Activated naive CD8-positive, alpha-beta T cell treated with anti-CD3 and anti-CD28 coated beads, Interleukin-2, amount 10 ng/mL, durations not matched to agents 7 days and 5 days (primary cell): Measurements from ENCODE around the gene PIK3R4. TPM values are rescaled to one million over a fixed set of nuclear protein-coding genes. Genes with fewer than 3 reads are reported as not detected.

Experiments used
- ATAC-seq: fragments of 150-1000 bp; cut with Tn5 transposase; one replicate; pipeline ENCODE4 v1.10.0; 2021; ENCODE audit warnings: low read depth, moderate library complexity
- POLR2A ChIA-PET: fragments of 350-600 bp; sonication (Branson Sonifier 250); formaldehyde crosslinking; loops from one replicate; lab custom pipeline; 2021; ENCODE audit warnings: antibody characterized with exemption; lab: Charles Lee
- DNase-seq: peaks from one replicate; pipeline ENCODE4 v3.0.0; 2021
- H3K27ac Mint-ChIP-seq: one replicate; pipeline ENCODE4 v1.8.0; 2022; ENCODE audit warnings: mild to moderate bottlenecking, mixed read lengths
- H3K27me3 Mint-ChIP-seq: one replicate; pipeline ENCODE4 v1.8.0; 2022; ENCODE audit warnings: mild to moderate bottlenecking, moderate library complexity, mixed read lengths
- H3K36me3 Mint-ChIP-seq: one replicate; pipeline ENCODE4 v1.8.0; 2021; ENCODE audit warnings: mild to moderate bottlenecking, mixed read lengths
- H3K4me1 Mint-ChIP-seq: one replicate; pipeline ENCODE4 v1.8.0; 2021; ENCODE audit warnings: mixed read lengths
- H3K4me3 Mint-ChIP-seq: one replicate; pipeline ENCODE4 v1.8.0; 2022; ENCODE audit warnings: mild to moderate bottlenecking, moderate library complexity, mixed read lengths
- H3K9me3 Mint-ChIP-seq: one replicate; pipeline ENCODE4 v1.8.0; 2021; ENCODE audit warnings: mixed read lengths
- total RNA-seq, 2 experiments: library from RNA; stranded (reverse); gene quantifications; one replicate each; pipeline ENCODE4 v1.2.3, GENCODE V29; 2021

Gene PIK3R4
- total RNA-seq, 2 experiments from 2014 or later = 26.2 to 31.6 TPM

DNA sequence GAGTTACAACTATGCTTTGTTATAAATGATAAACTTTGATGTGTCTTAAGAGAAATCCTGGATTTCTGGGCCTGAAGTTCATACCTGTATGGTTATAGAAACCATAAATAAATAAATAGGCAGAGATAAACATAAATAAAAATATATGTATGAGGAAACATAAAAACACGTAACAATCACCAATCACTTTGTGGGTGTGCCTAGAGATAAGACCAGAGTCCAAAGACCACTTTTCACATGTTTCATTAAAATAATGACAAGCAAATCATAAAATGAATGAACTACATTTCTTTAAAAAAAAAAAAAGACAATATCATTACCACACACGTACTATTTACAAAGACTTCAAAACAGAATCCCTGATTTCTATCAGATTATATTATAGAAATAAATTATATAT lies 14.1 kb downstream of the PIK3R4 start:
- Mint-ChIP-seq H3K9me3 (peaks cover 2% of the 10 kb centered on the region), H3K27ac (no peak overlapping the region), H3K36me3 (peaks cover 23% of the 10 kb centered on the region), H3K4me3 (no peak overlapping the region), H3K4me1 (peaks cover 8% of the 10 kb centered on the region), H3K27me3 (no peaks in the 10 kb centered on the region)
- DNase-seq = no peak
- ATAC-seq = no peak
- POLR2A ChIA-PET = no interaction called here

GRCh38 chr3:130731817-130732216 lies 14.8 kb downstream of the PIK3R4 start:
- H3K27me3 Mint-ChIP-seq = no peaks in the 10 kb centered on the region
- H3K36me3 Mint-ChIP-seq = peaks cover 17% of the 10 kb centered on the region
- H3K4me1 Mint-ChIP-seq = peaks cover 4% of the 10 kb centered on the region
- DNase-seq (no peak), ATAC-seq (no peak)
- no peak overlapping the region for H3K4me3 Mint-ChIP-seq
- H3K9me3 Mint-ChIP-seq = peaks cover 2% of the 10 kb centered on the region
- POLR2A ChIA-PET = interaction anchor here (0.5 kb wide), 1 partner anchor 295 kb away, joined by 5 read pairs; the partner anchor contains the start of genes ASTE1 and NEK11
- H3K27ac Mint-ChIP-seq = no peak overlapping the region

DNA sequence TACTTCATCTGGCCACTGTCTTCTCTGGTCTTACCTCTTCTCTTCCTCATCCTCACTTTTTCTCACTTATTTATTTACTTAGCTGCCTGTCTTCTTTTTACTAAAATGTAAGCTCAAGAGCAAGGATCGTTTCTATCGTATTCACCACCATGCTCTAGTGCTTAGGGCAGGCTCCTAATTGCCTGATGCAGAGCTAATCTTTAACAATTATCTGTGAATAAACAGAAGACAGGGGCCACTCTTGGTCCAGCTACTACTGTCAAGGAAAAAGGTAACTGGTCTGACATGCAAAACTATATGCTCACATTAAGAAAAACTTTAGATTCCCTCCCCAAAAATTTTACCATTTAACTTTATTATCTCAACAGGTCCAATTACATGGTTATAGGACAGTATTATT lies 17.5 kb downstream of the PIK3R4 start:
- POLR2A ChIA-PET = no interaction called here
- Mint-ChIP-seq H3K4me1 (peaks cover 1% of the 10 kb centered on the region), H3K27me3 (no peaks in the 10 kb centered on the region), H3K9me3 (no peaks in the 10 kb centered on the region), H3K27ac (no peak overlapping the region), H3K4me3 (no peak overlapping the region), H3K36me3 (peaks cover 6% of the 10 kb centered on the region)
- ATAC-seq (no peak), DNase-seq (no peak)

GRCh38 chr3:130728037-130728436 lies 18.6 kb downstream of the PIK3R4 start:
- H3K4me3 Mint-ChIP-seq = no peak overlapping the region
- ATAC-seq (no peak), DNase-seq (no peak)
- H3K36me3 Mint-ChIP-seq = peaks cover 7% of the 10 kb centered on the region
- POLR2A ChIA-PET = no interaction called here
- peaks cover 1% of the 10 kb centered on the region for H3K4me1 Mint-ChIP-seq
- H3K9me3 Mint-ChIP-seq = no peaks in the 10 kb centered on the region
- H3K27me3 Mint-ChIP-seq = no peaks in the 10 kb centered on the region
- no peak overlapping the region for H3K27ac Mint-ChIP-seq

GRCh38 chr3:130725746-130726145 lies 20.9 kb downstream of the PIK3R4 start:
- Mint-ChIP-seq H3K27me3 (no peaks in the 10 kb centered on the region), H3K4me1 (peaks cover 1% of the 10 kb centered on the region), H3K9me3 (no peaks in the 10 kb centered on the region), H3K27ac (no peak overlapping the region), H3K36me3 (peaks cover 11% of the 10 kb centered on the region), H3K4me3 (no peak overlapping the region)
- DNase-seq (no peak), ATAC-seq (no peak)
- POLR2A ChIA-PET = no interaction called here

DNA sequence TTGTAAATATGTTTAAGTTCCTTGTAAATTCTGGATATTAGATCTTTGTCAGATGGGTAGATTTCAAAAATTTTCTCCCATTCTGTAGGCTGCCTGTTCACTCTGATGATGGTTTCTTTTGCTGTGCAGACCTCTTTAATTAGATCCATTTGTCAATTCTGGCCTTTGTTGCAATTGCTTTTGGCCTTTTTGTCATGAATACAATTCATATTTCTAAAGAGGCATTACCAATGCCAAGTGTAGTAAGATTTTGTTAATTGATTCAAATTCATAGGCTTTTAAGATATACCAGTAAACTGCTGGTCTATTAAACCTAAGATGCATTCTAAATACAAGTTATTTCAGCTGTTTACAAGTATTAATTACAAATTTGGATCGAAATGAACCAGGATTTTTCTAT lies 31.0 kb downstream of the PIK3R4 start:
- no peaks in the 10 kb centered on the region for H3K27me3 Mint-ChIP-seq
- H3K27ac Mint-ChIP-seq = no peak overlapping the region
- H3K4me1 Mint-ChIP-seq = peaks cover 4% of the 10 kb centered on the region
- no peaks in the 10 kb centered on the region for H3K9me3 Mint-ChIP-seq
- H3K36me3 Mint-ChIP-seq = peaks cover 31% of the 10 kb centered on the region
- POLR2A ChIA-PET = no interaction called here
- no peak overlapping the region for H3K4me3 Mint-ChIP-seq
- DNase-seq (no peak), ATAC-seq (no peak)

GRCh38 chr3:130712718-130713423 lies 33.8 kb downstream of the PIK3R4 start:
- Mint-ChIP-seq H3K4me3 (no peak overlapping the region), H3K36me3 (peaks cover 30% of the 10 kb centered on the region), H3K4me1 (peaks cover 4% of the 10 kb centered on the region), H3K27me3 (no peaks in the 10 kb centered on the region), H3K9me3 (no peaks in the 10 kb centered on the region), H3K27ac (no peak overlapping the region)
- ATAC-seq = no peak
- POLR2A ChIA-PET = no interaction called here
- no peak for DNase-seq

- no peak overlapping the region for H3K4me3 Mint-ChIP-seq
These were observed 34.9 kb downstream of the PIK3R4 start for GRCh38 chr3:130711565-130712324.

DNA sequence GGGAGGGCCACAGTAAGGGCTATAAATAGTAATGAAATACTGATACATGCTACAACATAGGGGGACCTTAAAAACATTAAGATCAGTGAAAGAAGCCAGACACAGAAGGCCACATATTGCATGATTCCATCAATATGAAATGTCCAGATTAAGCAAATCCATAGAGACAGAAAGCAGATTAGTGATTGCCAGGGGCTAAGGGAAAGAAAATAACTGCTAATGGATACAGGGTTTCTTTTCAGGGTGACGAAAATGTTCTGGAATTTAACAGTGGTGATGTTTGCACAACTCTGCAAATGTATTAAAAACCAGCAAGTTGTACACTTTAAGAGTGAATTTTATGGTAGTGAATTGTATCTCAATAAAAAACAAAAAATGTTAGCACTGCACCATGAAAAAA lies 37.0 kb downstream of the PIK3R4 start:
- Mint-ChIP-seq H3K27me3 (no peaks in the 10 kb centered on the region), H3K4me3 (no peak overlapping the region), H3K36me3 (peaks cover 13% of the 10 kb centered on the region), H3K4me1 (peaks cover 4% of the 10 kb centered on the region), H3K27ac (no peak overlapping the region), H3K9me3 (no peaks in the 10 kb centered on the region)
- ATAC-seq (no peak), DNase-seq (no peak)
- POLR2A ChIA-PET = no interaction called here

More at GRCh38 chr3:130711565-130712324, 34.9 kb downstream of the PIK3R4 start:
- ATAC-seq (no peak), DNase-seq (no peak)
- Mint-ChIP-seq H3K27ac (no peak overlapping the region), H3K4me1 (peaks cover 4% of the 10 kb centered on the region), H3K9me3 (no peaks in the 10 kb centered on the region), H3K36me3 (peaks cover 26% of the 10 kb centered on the region), H3K27me3 (no peaks in the 10 kb centered on the region)
- POLR2A ChIA-PET = no interaction called here

GRCh38 chr3:130707902-130708601 lies 38.6 kb downstream of the PIK3R4 start:
- POLR2A ChIA-PET = no interaction called here

GRCh38 chr3:130705501-130705900 lies 41.1 kb downstream of the PIK3R4 start:
- H3K27ac Mint-ChIP-seq = no peak overlapping the region
- peaks cover 13% of the 10 kb centered on the region for H3K36me3 Mint-ChIP-seq
- H3K4me1 Mint-ChIP-seq = no peaks in the 10 kb centered on the region

More at GRCh38 chr3:130707902-130708601, 38.6 kb downstream of the PIK3R4 start:
- Mint-ChIP-seq H3K9me3 (no peaks in the 10 kb centered on the region), H3K27me3 (no peaks in the 10 kb centered on the region), H3K4me1 (peaks cover 4% of the 10 kb centered on the region), H3K36me3 (peaks cover 11% of the 10 kb centered on the region), H3K27ac (no peak overlapping the region), H3K4me3 (no peak overlapping the region)
- DNase-seq (no peak), ATAC-seq (no peak)

DNA sequence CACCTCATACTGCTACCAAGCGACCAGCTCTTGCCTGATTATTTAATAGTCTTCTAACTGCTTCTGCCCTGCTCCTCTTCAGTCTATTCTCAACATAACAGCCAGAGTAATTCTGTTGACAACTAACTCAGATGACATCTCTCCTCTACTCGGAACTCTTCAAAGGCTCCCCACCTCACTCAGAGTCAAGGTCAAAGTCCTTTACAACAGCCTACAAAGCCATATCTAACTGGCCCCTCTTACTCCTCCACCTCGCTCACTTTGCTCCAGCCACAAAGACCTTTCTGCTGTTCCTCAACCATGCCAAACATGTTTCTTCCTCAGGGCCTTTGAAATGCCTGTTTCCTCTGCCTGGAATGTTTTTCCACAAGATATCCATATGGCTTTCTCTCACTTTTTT lies 43.6 kb downstream of the PIK3R4 start:
- POLR2A ChIA-PET = no interaction called here
- Mint-ChIP-seq H3K36me3 (peaks cover 14% of the 10 kb centered on the region), H3K27me3 (no peaks in the 10 kb centered on the region), H3K9me3 (no peaks in the 10 kb centered on the region), H3K27ac (no peak overlapping the region), H3K4me3 (no peak overlapping the region), H3K4me1 (no peaks in the 10 kb centered on the region)
- ATAC-seq (no peak), DNase-seq (no peak)

More at GRCh38 chr3:130705501-130705900, 41.1 kb downstream of the PIK3R4 start:
- H3K27me3 Mint-ChIP-seq = no peaks in the 10 kb centered on the region
- DNase-seq (no peak), ATAC-seq (no peak)
- POLR2A ChIA-PET = no interaction called here
- no peaks in the 10 kb centered on the region for H3K9me3 Mint-ChIP-seq
- no peak overlapping the region for H3K4me3 Mint-ChIP-seq

- ATAC-seq = no peak
- Mint-ChIP-seq H3K27ac (no peak overlapping the region), H3K4me1 (no peaks in the 10 kb centered on the region), H3K36me3 (peaks cover 19% of the 10 kb centered on the region), H3K4me3 (no peak overlapping the region), H3K9me3 (no peaks in the 10 kb centered on the region), H3K27me3 (no peaks in the 10 kb centered on the region)
- POLR2A ChIA-PET = no interaction called here
- DNase-seq = no peak
These were observed 46.1 kb downstream of the PIK3R4 start for GRCh38 chr3:130700541-130700940.
